GM21576 (cell line): ENCODE data around the gene MAGEB6.
"Not testable (repeated sequence)": the region's sequence is repeated elsewhere in the genome, so short reads cannot be mapped to it uniquely, and the experiment has no call there.

Experiments used
- ATAC-seq: cut with Tn5 transposase; IDR thresholded peaks from one replicate; pipeline ENCODE4 v1.9.1; 2021; ENCODE audit warnings: mild to moderate bottlenecking, moderate library complexity; ENCODE audit not compliant: unreplicated experiment

Gene MAGEB6

GRCh38 chrX:26192204-26192603 lies at the start of gene MAGEB6:
TSS of gene MAGEB6 (plus strand) at chrX:26192440. CDS start at chrX:26193847, 1,407 bp downstream.
- ATAC-seq = no peak

DNA sequence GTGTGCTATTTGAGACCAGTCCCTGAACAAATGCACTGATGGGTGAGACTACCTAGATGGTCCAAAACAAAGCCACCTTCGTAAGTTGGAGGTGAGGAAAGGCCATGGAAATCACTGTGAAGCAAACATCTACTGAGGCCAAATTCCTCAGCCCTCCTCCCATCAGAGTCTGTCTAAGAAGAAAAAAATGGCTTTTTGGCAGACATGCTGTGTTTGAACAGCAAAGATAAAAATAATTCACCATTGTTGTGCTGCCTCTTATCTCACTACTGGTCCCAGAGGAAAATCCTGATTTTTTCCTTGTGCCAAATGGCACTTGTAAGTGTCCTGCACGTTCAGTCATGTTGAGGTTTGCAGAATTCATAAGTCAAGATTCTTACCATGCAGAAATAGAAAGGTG lies 46.2 kb upstream of the MAGEB6 start:
- no peak for ATAC-seq

DNA sequence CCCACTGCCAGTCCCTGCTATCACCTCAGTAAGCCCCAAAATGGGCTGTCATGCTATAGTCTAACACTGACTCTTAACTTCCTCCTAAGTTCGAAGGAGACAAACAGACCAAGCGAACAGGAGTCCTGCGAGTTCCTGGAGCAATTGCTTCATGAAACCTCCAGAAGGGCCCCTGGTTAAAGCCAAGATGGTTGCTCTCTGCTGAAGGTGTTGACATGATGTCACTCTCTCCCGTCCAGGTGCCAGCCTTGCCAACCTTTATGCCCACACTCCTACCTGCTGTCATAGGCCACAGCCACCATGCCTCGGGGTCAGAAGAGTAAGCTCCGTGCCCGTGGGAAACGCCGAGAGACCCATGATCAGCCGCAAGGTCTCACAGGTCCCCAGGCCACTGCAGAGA lies 31.9 kb upstream of the MAGEB6 start, which contains the start of gene MAGEB6B:
Gene MAGEB6B (plus strand): TSS at position 301 of the 400 bp plus-strand sequence. CDS start 0 bp downstream, at position 301.
- no peak for ATAC-seq

DNA sequence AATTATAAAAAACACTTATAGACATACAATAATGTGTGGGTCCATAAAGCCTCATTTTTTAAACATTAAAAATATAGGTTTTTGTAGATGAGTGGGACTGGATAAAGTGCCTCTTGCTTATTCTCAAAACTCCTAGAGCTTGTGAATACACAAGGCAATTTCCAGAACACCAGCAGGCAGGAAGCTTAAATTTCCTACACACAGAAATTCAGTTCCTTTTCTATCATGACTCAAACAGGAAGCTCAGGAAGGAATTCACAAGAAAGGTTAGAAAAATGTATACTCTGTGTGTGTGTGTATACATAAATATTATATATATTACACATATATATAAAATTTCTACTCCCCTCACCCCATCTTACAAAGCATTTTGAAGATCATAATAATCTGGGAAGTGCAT lies 11.3 kb downstream of the MAGEB6 start:
- ATAC-seq = no peak

GRCh38 chrX:26204717-26205116 lies 12.5 kb downstream of the MAGEB6 start:
- ATAC-seq = not testable (repeated sequence)

DNA sequence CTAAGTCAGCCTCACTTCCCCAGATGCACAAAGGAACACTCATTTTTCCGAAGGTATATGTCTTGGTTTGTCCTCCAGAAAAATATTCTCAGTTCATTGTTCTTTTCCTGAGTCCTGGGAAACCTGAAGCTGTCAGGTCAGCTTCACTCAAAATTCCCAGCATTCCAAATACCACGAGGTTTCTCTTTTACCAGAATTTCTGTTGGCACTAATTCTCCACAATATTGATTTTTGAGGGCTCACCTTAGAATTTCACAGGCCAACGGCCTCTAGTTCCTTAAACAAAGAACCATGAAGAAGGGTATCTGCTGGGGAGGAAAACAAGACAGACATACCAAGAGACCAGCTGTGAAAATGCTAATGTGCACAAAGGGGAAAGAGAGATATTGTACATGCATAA lies 15.8 kb downstream of the MAGEB6 start:
- no peak for ATAC-seq

GRCh38 chrX:26215869-26216268 lies 23.6 kb downstream of the MAGEB6 start, which contains the start of gene MAGEB5:
TSS of gene MAGEB5 (plus strand) at chrX:26216169. CDS start at chrX:26217302, 1,133 bp downstream.
- no peak for ATAC-seq

DNA sequence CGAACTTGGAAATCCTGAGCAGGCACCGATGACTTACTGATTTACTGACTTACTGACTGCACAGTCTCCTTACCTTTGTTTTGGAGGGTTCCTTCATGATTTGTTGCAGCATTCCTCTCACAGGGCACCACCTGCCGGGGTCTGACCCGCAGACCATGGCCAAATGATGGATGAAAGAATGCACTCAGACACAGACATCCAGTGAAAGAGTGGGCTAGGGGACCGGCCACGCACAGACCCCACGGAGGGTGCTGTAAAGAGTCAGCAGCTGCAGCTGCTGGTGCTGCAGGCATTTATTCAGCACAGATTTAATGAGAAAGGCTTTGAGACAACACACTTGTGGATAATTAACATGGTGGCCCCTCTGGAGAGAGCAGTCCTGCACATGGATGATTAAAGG lies 27.1 kb downstream of the MAGEB6 start:
- ATAC-seq = no peak

- no peak for ATAC-seq
These were observed 41.9 kb downstream of the MAGEB6 start for GRCh38 chrX:26234177-26234576.
